GM12891 (cell line): ENCODE data around the gene PLPPR3.

ENCODE experiments used
- POLR2A ChIP-seq: IDR thresholded peaks from 2 replicates; pipeline ENCODE4 v1.6.1; 2011; ENCODE audit warnings: low read depth, low read length, control low read depth
- POLR2AphosphoS5 ChIP-seq: IDR thresholded peaks from 2 replicates; pipeline ENCODE4 v1.6.1; 2011; ENCODE audit warnings: low read depth, low read length, control low read depth

DNA sequence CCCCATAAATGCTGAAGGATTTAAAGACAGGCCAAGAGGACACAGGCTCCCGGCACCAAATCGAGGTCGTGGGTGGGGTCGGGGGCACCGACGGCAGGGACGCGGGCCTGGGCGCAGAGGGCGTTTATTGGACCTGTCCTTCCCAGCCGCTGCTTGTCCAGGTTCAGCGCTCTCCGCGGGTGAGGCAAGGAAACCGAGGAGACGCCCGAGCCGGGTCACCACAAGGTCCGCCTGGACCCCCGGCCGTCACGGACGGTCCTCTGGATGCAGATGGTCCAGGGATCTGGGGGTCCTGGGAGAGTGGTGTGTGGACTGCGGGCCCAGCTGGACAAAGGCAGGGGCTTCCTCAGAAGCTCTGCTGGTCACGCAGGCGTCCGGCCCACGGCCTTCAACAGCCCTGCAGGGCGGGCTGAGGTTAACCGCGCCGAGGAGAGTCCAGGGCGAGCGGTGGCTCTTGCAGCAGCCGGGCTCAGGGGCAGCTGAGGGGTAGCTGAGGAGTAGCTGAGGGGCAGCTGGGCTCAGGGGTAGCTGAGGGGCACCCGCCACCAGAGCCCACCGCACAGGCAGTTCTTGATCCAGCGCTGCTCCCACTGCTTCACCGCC lies 46.2 kb upstream of the PLPPR3 start:
- TF ChIP-seq POLR2A (no peak), POLR2AphosphoS5 (no peak)
